ENCODE measurements around the gene CYP3A4. TPM values are rescaled to one million over a fixed set of nuclear protein-coding genes. Genes with fewer than 3 reads are reported as not detected.

Gene CYP3A4
- total and polyA plus RNA-seq, 2 of the 8 experiments (the other 6 are each of a cell fraction or from before 2014, with no cell fraction given), result not detected

DNA sequence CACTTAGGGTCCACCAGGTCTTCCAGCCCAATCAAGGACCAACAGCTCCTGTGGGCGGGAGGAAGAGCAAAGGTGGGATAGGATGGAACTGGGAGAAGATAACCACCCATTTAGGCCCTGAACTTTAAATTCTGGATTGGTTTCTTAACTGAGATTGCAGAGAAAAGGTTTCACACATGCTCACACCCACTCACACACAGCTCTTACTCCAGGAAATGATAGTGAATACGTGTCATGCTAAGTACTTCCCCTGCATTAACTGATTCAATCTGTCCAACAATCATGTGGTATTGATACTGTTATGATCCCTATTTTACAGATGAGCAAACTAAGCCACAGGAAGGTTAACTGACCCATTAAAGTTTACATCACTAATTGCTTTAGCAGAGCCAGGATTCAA is 4.6 kb upstream of the CYP3A4 start:
- Histone ChIP-seq H4K20me1 (replicated peaks in 1 of 2; ENCODE audit: control insufficient read depth in 1 of 2, insufficient read depth in 2 of 2, low read length in 2 of 2) (no peaks in the 10 kb centered on the region), H2BK5ac (ENCODE audit: low read depth, low read length) (no peak overlapping the region), H3K56ac (replicated peaks; ENCODE audit: insufficient read length, low read depth, low read length) (no peak overlapping the region), H4K8ac (ENCODE audit: extremely low read depth, insufficient read depth, low read length) (no peak overlapping the region), H2BK20ac (ENCODE audit: low read length) (no peak overlapping the region), H3K23ac (ENCODE audit: insufficient read length) (no peak overlapping the region), H3K79me1 (ENCODE audit: low read depth, low read length) (no peaks in the 10 kb centered on the region), H3K18ac (ENCODE audit: extremely low read depth, low read length) (no peak overlapping the region), H4K91ac (replicated peaks; ENCODE audit: insufficient read length, low read length) (no peak overlapping the region), H3K9me3 (ENCODE audit: insufficient read depth in 2 of 2, low read depth in 1 of 2, low read length in 1 of 2) (no peaks in the 10 kb centered on the region), H3K23me2 (ENCODE audit: low read depth, low read length) (no peaks in the 10 kb centered on the region), H3K4ac (replicated peaks; ENCODE audit: insufficient read length, low read depth, low read length) (no peak overlapping the region), H3K4me3 (ENCODE audit: extremely low read depth in 1 of 4, insufficient read depth in 2 of 4, low read depth in 3 of 4, low read length in 4 of 4) (no peak overlapping the region), H3K36me3 (ENCODE audit: control insufficient read depth in 2 of 4, insufficient read depth in 4 of 4, low read length in 3 of 4) (no peaks in the 10 kb centered on the region), H3K27me3 (replicated peaks in 1 of 4; ENCODE audit: control insufficient read depth in 3 of 4, extremely low read depth in 1 of 4, insufficient read depth in 3 of 4, low read length in 3 of 4) (no peaks in the 10 kb centered on the region), H3K14ac (ENCODE audit: insufficient read length) (no peak overlapping the region), H3K9ac (replicated peaks in 1 of 4; ENCODE audit: extremely low read depth in 1 of 4, low read depth in 3 of 4, low read length in 3 of 4) (no peak overlapping the region), H2BK12ac (ENCODE audit: low read depth, low read length) (no peak overlapping the region), H2BK120ac (replicated peaks; ENCODE audit: low read depth, low read length) (no peak overlapping the region), H3K4me1 (replicated peaks in 1 of 4; ENCODE audit: control insufficient read depth in 3 of 4, insufficient read depth in 4 of 4, low read length in 3 of 4) (no peaks in the 10 kb centered on the region), H2BK15ac (ENCODE audit: low read length) (no peak overlapping the region), H3K4me2 (ENCODE audit: insufficient read depth in 1 of 2, low read depth in 2 of 2, low read length in 2 of 2) (no peak overlapping the region), H3K79me2 (ENCODE audit: control insufficient read depth in 1 of 2, insufficient read depth in 2 of 2, low read length in 2 of 2) (no peaks in the 10 kb centered on the region), H2AK5ac (ENCODE audit: low read depth, low read length) (no peak overlapping the region), H2AFZ (ENCODE audit: low read length) (no peak overlapping the region), H4K5ac (ENCODE audit: insufficient read length, low read depth, low read length) (no peak overlapping the region), H3K27ac (ENCODE audit: low read depth, low read length) (no peak overlapping the region)
- ChIA-PET POLR2A (ENCODE audit: partially characterized antibody) (interaction anchor here (1.2 kb wide), 1 partner anchor 313 kb away, joined by 4 read pairs; the partner anchor contains the start of genes AP4M1 and MCM7), CTCF (ENCODE audit: partially characterized antibody) (no interaction called here)
- FAIRE-seq (no peak), DNase-seq (ENCODE audit: low read depth in 1 of 2, low spot score in 2 of 2) (no peak)
- TF ChIP-seq ZNF274 (IDR thresholded peaks at IDR 0.05; ENCODE audit: borderline replicate concordance, extremely low read depth, low read length) (no peak), BCL11A (IDR thresholded peaks at IDR 0.05; ENCODE audit: low read depth in 2 of 2, low read length in 2 of 2) (no peak)
- TF ChIP-seq, protein P1, sequence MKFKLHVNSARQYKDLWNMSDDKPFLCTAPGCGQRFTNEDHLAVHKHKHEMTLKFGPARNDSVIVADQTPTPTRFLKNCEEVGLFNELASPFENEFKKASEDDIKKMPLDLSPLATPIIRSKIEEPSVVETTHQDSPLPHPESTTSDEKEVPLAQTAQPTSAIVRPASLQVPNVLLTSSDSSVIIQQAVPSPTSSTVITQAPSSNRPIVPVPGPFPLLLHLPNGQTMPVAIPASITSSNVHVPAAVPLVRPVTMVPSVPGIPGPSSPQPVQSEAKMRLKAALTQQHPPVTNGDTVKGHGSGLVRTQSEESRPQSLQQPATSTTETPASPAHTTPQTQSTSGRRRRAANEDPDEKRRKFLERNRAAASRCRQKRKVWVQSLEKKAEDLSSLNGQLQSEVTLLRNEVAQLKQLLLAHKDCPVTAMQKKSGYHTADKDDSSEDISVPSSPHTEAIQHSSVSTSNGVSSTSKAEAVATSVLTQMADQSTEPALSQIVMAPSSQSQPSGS (IDR thresholded peaks at IDR 0.05; ENCODE audit: low read length), result no peak
- 82% methylated on average over 2 of the region's 2 CpGs; no CpG with 5 or more reads in 1 of the 2 experiments for WGBS, 2 experiments (ENCODE audit: extremely low coverage in 1 of 2, insufficient coverage in 1 of 2, insufficient read length in 1 of 2, insufficient replicate concordance in 2 of 2, low coverage in 1 of 2, low lambda C conversion rate in 2 of 2, missing lambda C conversion rate in 1 of 2)
